Measurements from ENCODE around the gene CDON.
"Not testable (repeated sequence)": the region's sequence is repeated elsewhere in the genome, so short reads cannot be mapped to it uniquely, and the experiment has no call there.

The CDON gene

GRCh38 chr11:125992893-125993292, 69.8 kb downstream of the CDON start:
- DNase-seq: no peak

DNA sequence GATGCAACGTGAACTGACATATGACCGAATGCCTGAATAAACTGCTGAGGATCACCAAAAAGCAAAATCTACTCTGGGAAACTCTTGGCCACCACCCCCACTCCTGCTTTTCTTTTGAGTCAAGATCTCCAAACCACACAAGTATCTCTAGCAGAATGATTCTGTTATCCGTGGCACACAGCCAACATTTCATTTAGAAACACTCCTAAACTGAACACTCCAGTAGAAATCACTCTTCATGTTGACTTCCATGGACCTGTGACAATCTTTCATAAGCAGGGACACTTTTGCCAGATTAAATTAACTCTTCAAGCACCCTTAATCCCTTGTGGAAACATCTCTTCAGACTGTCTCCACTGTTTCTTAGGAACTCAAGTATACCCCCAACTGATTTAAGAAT, 72.4 kb downstream of the CDON start:
- no peak for DNase-seq

DNA sequence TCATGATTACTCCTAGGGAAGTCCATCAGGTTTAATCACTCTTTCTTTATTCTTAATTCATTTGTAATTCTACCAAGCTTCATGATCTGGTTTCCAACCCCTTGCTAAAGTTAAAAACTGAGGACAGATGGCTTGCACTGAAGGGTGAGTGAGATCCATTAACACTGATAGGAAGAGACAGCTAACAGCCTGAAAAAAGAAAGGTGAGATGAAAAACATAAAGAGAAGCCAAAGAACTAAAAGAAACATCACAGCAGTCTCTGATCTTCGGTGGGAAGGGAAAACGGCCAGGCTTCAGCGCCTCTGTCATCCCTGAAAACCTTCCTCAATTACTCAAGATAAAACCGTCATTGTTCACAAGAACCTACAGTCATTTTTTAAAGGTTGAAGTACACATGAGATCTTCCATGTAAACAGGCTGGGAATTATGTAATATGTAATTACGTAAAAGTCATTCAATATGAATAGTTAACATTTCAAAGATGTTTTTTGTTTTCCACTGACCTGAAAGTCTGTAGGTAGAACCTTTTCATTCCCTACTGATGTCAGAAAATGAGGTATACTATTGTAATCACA, 75.5 kb downstream of the CDON start:
- no peak for DNase-seq

DNA sequence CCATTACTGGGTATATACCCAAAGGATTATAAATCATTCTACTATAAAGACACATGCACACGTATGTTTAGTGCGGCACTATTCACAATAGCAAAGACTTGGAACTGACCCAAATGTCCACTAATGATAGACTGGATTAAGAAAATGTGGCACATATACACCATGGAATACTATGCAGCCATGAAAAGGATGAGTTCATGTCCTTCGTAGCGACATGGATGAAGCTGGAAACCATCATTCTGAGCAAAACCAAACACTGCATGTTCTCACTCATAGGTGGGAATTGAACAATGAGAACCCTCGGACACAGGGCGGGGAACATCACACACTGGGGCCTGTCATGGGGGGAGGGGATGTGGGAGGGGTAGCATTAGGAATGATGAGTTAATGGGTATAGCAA, 76.7 kb downstream of the CDON start:
- not testable (repeated sequence) for DNase-seq

GRCh38 chr11:125982348-125982730, 80.3 kb downstream of the CDON start:
- no peak for DNase-seq

GRCh38 chr11:125980436-125980835, 82.2 kb downstream of the CDON start:
- no peak for DNase-seq

DNA sequence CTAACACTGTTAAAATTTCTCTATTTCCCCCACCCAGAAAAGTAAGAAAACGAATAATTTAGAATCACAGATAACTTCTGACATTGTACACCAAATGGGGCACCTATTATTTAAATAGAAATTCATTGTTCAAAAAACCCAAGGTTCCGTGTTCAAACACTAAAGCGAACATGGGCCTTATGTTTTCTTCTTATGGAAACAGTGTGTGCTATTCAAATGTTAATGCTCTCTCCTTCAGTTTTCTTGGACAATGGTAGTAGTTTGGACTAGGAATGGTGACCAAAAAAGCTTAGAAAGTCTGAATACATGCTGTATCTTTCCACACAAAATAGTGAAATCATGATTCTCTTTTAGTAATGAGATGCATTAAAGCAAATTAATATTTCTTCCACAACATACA, 83.2 kb downstream of the CDON start:
- no peak for DNase-seq

- DNase-seq: no peak
Observed at GRCh38 chr11:125978778-125979407, 83.8 kb downstream of the CDON start.

DNA sequence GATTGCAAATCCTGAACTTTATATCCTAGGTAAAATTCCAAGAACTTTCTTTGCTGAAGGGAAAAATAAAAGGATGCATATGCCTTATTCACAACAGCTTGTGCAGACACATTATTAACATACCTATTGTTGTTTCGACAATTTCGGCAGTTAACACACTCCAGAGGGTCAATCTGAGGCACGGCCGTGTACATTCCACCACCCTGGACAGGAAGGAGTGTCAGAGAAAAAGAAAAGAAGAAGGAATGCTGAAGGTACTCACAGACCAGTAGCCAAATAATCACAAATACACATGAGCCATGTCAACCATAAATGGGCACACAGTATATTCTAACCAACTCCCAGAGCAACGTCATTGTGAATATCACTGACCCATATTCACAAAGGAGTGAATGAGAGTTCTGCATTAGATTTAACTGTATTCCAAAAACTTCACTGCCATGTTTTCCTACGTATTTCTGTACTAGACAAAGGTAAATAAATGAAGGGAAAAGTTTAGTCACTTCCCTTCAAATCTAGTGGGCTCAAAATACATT, 84.4 kb downstream of the CDON start:
- DNase-seq: no peak

DNA sequence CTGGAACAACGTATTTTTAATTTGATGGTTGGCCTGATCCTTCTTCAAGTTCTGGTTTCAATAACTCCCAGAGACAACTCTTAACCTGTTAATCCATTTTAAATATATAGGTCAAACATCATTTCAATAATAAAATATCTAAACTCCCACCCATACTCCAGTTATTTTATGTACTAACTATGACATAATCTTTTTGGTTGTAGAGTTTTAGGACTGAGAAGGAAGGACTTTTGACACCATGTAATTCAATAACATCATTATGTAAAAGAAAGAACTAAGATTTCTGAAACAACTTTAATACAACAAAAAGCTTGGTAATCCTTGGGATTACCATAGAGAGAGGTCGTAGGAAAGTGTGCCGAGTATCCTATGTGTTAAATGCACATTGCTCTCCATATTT, 85.3 kb downstream of the CDON start:
- no peak for DNase-seq

DNA sequence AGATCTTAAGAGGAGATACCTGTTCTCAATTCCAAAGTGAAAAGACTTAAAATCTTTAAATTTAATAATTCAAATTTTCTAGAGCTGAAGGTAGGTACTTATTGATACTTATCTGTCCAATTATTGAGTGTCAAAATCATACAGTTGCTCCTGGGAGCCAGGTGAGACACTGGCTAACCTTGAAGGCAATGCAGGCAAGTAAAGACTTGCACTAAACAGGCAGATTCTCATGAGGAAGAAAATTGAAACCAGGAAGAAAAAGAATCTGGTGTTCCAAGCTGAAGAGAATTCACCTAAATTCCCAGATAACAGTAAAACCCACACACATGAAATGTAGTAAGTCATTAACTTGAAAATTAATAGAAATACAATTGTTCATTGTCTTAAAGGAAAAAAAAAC, 86.5 kb downstream of the CDON start:
- DNase-seq: no peak

DNA sequence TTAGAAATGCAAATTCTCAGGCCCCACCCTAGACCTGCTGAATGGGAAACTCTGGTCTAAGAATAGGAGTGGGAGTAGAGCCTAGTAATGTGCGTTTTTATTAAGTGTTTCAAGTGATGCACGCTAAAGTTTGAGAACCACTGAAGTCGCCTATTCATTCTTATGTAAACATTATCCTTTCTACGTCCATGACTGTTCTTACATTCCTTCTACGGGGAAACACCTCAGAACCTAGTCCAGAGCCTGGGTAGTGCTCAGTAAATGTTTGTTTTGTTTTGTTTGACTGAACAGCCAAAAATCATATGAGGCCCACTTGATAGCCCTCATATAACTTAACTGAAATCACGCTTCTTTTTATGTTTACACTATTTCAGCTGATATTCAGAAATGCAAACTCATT, 87.0 kb downstream of the CDON start:
- no peak for DNase-seq

DNA sequence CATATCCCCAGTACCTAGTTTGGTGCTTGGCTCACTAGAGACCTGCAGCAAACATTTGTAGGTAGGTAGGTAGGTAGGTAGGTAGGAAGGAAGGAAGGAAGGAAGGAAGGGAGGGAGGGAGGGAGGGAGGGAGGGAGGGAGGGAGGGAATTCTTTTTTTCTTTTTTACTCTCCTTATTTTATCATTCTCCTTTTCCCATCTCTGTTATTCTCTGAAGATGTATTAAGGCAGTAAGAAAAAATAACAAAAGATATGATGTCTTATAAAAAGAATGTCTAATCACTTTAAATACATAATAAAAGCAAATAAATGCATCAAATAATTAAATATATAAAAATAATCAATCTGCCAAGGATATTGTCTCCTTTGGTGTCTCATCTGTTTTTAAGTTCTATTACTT, 88.4 kb downstream of the CDON start:
- DNase-seq: no peak

DNA sequence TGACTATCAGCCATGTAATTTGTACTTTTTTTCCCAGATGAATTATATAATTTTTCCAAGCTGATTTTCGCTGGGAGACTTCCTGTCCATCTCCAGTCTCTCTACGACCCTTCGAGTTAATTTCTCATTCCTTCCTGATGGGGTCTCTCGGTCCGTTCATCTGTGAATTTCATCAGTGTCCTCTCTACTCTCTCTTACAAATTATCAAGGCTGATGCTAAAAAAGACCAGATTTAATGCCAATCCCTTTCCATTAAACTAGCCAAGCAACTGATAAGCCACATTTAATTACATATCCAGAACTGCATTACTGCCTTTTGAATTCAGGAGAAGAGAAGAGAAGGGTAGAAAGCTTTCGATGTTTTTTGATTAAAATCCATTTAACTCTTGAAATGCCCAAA, 91.0 kb downstream of the CDON start:
- DNase-seq: no peak

- DNase-seq: no peak
Observed at GRCh38 chr11:125968354-125968753, 94.3 kb downstream of the CDON start.

GRCh38 chr11:125967515-125967914, 95.2 kb downstream of the CDON start:
- DNase-seq: no peak

- DNase-seq: no peak
Observed at GRCh38 chr11:125960771-125961170, 101.9 kb downstream of the CDON start.

DNA sequence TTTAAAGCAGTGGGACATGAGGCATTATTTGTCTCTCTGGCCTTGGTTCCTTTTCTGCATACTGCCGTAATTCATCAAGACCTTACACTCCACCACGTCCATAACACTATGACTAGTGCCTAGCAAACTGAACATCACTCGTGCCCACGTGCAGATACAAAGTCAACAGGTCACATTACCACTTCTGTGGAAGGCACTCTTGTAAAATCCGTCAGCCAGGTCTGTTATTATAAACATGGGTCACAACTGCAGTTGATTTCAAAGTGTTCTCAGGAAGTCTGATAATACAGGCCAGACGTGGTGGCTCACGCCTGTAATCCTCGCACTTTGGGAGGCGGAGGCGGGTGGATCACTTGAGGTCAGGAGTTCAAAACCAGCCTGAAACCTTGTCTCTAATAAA, 102.7 kb downstream of the CDON start:
- DNase-seq: no peak

DNA sequence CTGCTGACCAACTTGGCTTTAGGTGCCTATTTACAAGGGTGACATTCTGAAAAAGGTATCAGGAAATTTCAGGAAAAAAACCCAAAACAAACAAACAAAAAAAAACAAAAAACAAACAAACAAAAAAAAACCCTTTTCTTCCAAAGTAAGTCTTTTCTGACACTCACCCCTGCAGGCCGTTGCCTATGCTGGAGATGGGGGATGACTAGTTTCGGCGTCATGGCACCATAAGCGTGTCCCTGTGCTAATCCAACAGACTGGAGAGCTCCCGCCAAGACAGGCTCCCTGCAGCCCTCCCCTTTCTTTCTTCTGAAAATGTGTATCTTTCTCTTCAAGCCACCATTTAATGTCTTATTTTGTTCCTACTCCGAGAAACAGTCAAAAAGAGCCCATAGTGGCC, 103.2 kb downstream of the CDON start:
- DNase-seq: no peak

DNA sequence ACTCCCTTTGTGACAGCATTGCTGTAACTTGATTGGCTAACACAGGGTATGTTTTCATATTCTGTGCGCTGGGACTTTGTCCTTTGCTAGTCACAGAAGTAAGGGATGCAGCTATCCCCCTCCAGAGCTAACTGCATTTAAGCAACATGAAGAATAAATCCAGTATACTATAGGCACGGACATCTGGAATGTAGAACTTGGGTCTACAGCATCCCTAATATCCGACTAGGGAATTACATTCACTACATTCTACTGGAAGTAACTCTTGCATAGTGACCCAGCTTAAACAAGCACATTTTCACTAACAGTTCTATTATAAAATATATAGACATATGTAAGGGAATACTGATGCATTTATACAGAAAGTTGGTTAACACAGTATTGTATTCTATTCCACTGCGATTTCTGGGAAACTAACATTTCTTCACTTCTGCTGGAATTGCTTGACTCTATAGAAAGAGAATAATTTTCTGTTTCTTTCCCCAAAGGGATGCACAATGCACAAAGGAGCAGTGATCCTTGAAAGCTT, 103.7 kb downstream of the CDON start:
- DNase-seq: no peak

DNA sequence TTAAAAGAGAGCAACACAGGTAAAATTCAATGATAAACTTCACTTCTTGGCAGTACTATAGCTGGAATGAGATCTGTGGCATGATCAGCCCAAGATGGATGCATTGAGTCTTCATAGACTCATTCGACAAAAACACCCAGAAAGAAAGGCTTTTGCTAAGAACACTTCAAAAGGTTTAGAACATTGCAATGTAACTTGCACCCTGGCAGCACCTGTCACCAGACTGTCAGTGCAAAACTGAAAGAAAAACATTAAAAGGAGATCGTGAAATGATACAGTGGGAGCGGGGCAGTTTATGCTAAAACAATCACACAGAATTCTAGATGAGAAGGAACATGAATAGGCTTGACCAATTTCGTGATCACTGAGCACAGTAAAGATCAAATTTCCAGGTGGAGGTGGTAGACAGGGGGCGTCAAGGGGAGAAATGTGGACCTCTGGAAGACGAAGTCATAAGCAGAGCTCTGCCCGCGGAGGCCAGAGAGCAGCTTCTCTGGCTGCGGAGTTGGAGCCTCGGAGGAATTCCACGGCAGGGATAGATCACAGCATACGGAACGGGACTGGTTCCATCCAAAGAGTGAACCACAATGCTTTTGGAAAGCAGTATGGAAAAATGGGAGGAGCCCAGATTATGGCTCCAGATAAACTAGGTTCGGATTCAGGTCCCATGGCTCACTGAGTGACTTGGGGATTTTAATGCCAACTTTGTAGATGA, 104.9 kb downstream of the CDON start:
- DNase-seq: no peak

GRCh38 chr11:125956391-125957134, 106.1 kb downstream of the CDON start:
- DNase-seq: no peak

- no peak for DNase-seq
Observed at GRCh38 chr11:125955856-125956255, 106.8 kb downstream of the CDON start.

Data from activated naive CD4-positive, alpha-beta T cell treated with anti-CD3 and anti-CD28 coated beads, Interleukin-2, amount 50 U/mL, for 16 hours (primary cell).